GM12878 (cell line): ENCODE results near the gene SLC2A4RG. TPM values are rescaled to one million over a fixed set of nuclear protein-coding genes. Genes with fewer than 3 reads are reported as not detected.

Experiments used
- ATAC-seq: fragments of 200-7000 bp; cut with Tn5 transposase; 3 replicates; pipeline ENCODE4 v1.9.1; 2020; ENCODE audit warnings: mild to moderate bottlenecking, moderate library complexity
- BruUV-seq: library from RNA; stranded (reverse); fragments of 400-500 nt; replicated peaks from 2 replicates; lab custom pipeline; 2021; lab: Mats Ljungman, UMichigan
- CTCF ChIA-PET: fragments of 300-600 bp; sonication (Branson Sonifier 250); formaldehyde crosslinking; extraction: SDS; loops from one replicate; lab custom pipeline; 2021; ENCODE audit warnings: inconsistent platforms; lab: Yijun Ruan, JAX
- POLR2A ChIA-PET: fragments of 350-600 bp; formaldehyde crosslinking; extraction: SDS; loops from one replicate; lab custom pipeline; 2021; ENCODE audit warnings: inconsistent platforms; lab: Charles Lee
- RAD21 ChIA-PET: fragments of 300-600 bp; sonication (Branson Sonifier 250); formaldehyde crosslinking; loops from one replicate; lab custom pipeline; 2023; ENCODE audit warnings: antibody characterized with exemption; ENCODE audit not compliant: unreplicated experiment; lab: Charles Lee
- SMC1A ChIA-PET: fragments of 300-600 bp; sonication (Branson Sonifier 250); formaldehyde crosslinking; loops from one replicate; lab custom pipeline; 2023; ENCODE audit not compliant: unreplicated experiment, uncharacterized antibody; lab: Charles Lee
- DNase-seq: peaks from one replicate; pipeline ENCODE4 v3.0.0-alpha.2; 2011; ENCODE audit warnings: low read depth, low spot score
- FAIRE-seq: peaks from 3 replicates; lab custom pipeline; 2011; peaks lifted over from hg19 to GRCh38; lab: Jason Lieb, UNC
- H2AFZ ChIP-seq: 2 replicates; pipeline ENCODE4 v1.6.0; 2011; ENCODE audit warnings: low read depth, low read length, control low read depth; ENCODE audit not compliant: control insufficient read depth
- H3K27ac ChIP-seq: 2 replicates; pipeline ENCODE4 v1.5.1; 2011; ENCODE audit warnings: control low read depth; ENCODE audit not compliant: control insufficient read depth, insufficient read depth
- H3K27me3 ChIP-seq, 2 experiments: replicated peaks in 1 of 2; 2 replicates each; pipeline versions ENCODE4 v1.6.0 to v1.6.1; 2011; ENCODE audit warnings: low read length in 1 of 2; ENCODE audit not compliant: control insufficient read depth in 2 of 2, insufficient read depth in 2 of 2
- H3K36me3 ChIP-seq, 2 experiments: 2 replicates each; pipeline ENCODE4 v1.5.1; 2011; ENCODE audit warnings: low read length in 1 of 2; ENCODE audit not compliant: control insufficient read depth in 2 of 2, insufficient read depth in 2 of 2
- H3K4me1 ChIP-seq: 2 replicates; pipeline ENCODE4 v1.6.1; 2011; ENCODE audit warnings: mild to moderate bottlenecking, low read length, moderate library complexity, mixed read lengths; ENCODE audit not compliant: control insufficient read depth, insufficient read depth
- H3K4me2 ChIP-seq: 2 replicates; pipeline ENCODE4 v1.6.0; 2011; ENCODE audit warnings: control low read depth; ENCODE audit not compliant: control insufficient read depth, insufficient read depth
- H3K4me3 ChIP-seq: fragments of 200-600 bp; sonication (generic); 2 replicates; pipeline ENCODE4 v1.5.1; 2016
- H3K79me2 ChIP-seq: 2 replicates; pipeline ENCODE4 v1.6.0; 2011; ENCODE audit warnings: low read length; ENCODE audit not compliant: control insufficient read depth, insufficient read depth
- H3K9ac ChIP-seq: 2 replicates; pipeline ENCODE4 v1.8.0; 2011; ENCODE audit warnings: low read length, control low read depth, mixed read lengths; ENCODE audit not compliant: control insufficient read depth, insufficient read depth
- H3K9me3 ChIP-seq: replicated peaks from 3 replicates; pipeline ENCODE4 v1.5.1; 2011; ENCODE audit warnings: mild to moderate bottlenecking, low read length; ENCODE audit not compliant: control insufficient read depth, insufficient read depth
- H4K20me1 ChIP-seq: 2 replicates; pipeline ENCODE4 v1.6.0; 2011; ENCODE audit not compliant: control insufficient read depth, insufficient read depth
- BACH1 ChIP-seq: fragments of 450-650 bp; IDR thresholded peaks from 2 replicates; pipeline ENCODE4 v1.6.1; 2017; ENCODE audit warnings: mild to moderate bottlenecking, borderline replicate concordance
- BHLHE40 ChIP-seq, 2 experiments: fragments of 450-650 bp in 1 of 2; IDR thresholded peaks; 2 replicates each; pipeline ENCODE4 v1.6.1; 2011 to 2017; ENCODE audit warnings: low read depth in 2 of 2, borderline replicate concordance in 1 of 2, improper control_type of control experiment in 1 of 2, low read length in 1 of 2, mild to moderate bottlenecking in 1 of 2
- CREB1 ChIP-seq: IDR thresholded peaks from 2 replicates; pipeline ENCODE4 v1.6.1; 2012; ENCODE audit warnings: low read depth, mild to moderate bottlenecking, inconsistent platforms
- GATAD2B ChIP-seq: fragments of 450-650 bp; conservative IDR thresholded peaks from 2 replicates; pipeline ENCODE4 v1.6.1; 2017; ENCODE audit warnings: low read depth, mild to moderate bottlenecking, moderate library complexity
- IKZF1 ChIP-seq: fragments of 450-650 bp; conservative IDR thresholded peaks from 2 replicates; pipeline ENCODE4 v1.6.1; 2017; ENCODE audit warnings: antibody characterized with exemption, mild to moderate bottlenecking
- LARP7 ChIP-seq: fragments of 450-650 bp; IDR thresholded peaks from 2 replicates; pipeline ENCODE4 v1.6.1; 2017; ENCODE audit warnings: mild to moderate bottlenecking
- NRF1 ChIP-seq: conservative IDR thresholded peaks from 2 replicates; pipeline ENCODE4 v1.6.1; 2011; ENCODE audit warnings: mild to moderate bottlenecking, low read depth, low read length, improper control_type of control experiment
- POLR2A ChIP-seq: IDR thresholded peaks from 2 replicates; pipeline ENCODE4 v1.6.1; 2011; ENCODE audit warnings: low read depth, mild to moderate bottlenecking, low read length
- RBBP5 ChIP-seq: fragments of 200-600 bp; sonication (generic); conservative IDR thresholded peaks from 2 replicates; pipeline ENCODE4 v1.6.1; 2016
- YBX1 ChIP-seq: fragments of 450-650 bp; IDR thresholded peaks from 2 replicates; pipeline ENCODE4 v1.6.1; 2016; ENCODE audit warnings: antibody characterized with exemption
- YY1 ChIP-seq: IDR thresholded peaks from 2 replicates; pipeline ENCODE4 v1.6.1; 2011; ENCODE audit warnings: low read depth, mild to moderate bottlenecking, low read length
- ZNF217 ChIP-seq: fragments of 450-650 bp; IDR thresholded peaks from 2 replicates; pipeline ENCODE4 v1.6.1; 2017; ENCODE audit warnings: antibody characterized with exemption, mild to moderate bottlenecking
- WGBS: methylation state at CpG from one replicate; pipeline ENCODE4 v1.1.6; 2016; ENCODE audit warnings: low lambda C conversion rate; ENCODE audit not compliant: insufficient replicate concordance, insufficient coverage; ENCODE audit errors: missing lambda C conversion rate; 5-methylcytosine and 5-hydroxymethylcytosine counted together
- in situ Hi-C: fragments of 300-500 bp; cut with MboI; formaldehyde crosslinking; loops from 9 replicates; pipeline ENCODE4 v1.14.3; 2018; ENCODE audit warnings: mixed read lengths
- intact Hi-C: fragments of 100-400 bp; cut with micrococcal nuclease; formaldehyde crosslinking; loops from one replicate; pipeline ENCODE4 v1.14.2; 2022; ENCODE audit not compliant: unreplicated experiment
- polyA plus RNA-seq, 11 experiments: library from polyadenylated mRNA; depleted of rRNA in 4 of 11; unstranded in 6 of 11; stranded (reverse) in 5 of 11; fragments of >200 nt; fragmentation: Nextera tagmentation in 4 of 11; fragmentation: Illumina TruSeq in 1 of 11; extraction: Ambion mirVana in 4 of 11; extraction: Trizol in 1 of 11; gene quantifications; 1 replicate in 1 of 11; 2 replicates in 10 of 11; pipeline versions ENCODE4 v1.2.1 to v1.2.3, GENCODE V29; 2011 to 2016; ENCODE audit warnings: inconsistent platforms in 2 of 11, missing spikeins in 2 of 11, low read depth in 1 of 11
- total RNA-seq, 4 experiments: library from RNA; depleted of rRNA in 3 of 4; stranded (reverse); fragments of >200 nt in 3 of 4; fragmentation: Illumina TruSeq in 1 of 4; extraction: Trizol in 1 of 4; gene quantifications; 2 replicates each; pipeline versions ENCODE4 v1.2.1 to v1.2.3, GENCODE V29; 2013 to 2021
- TF ChIP-seq, protein P1 (sequence below): fragments of 450-650 bp; IDR thresholded peaks from 2 replicates; pipeline ENCODE4 v1.6.1; 2017; ENCODE audit warnings: mild to moderate bottlenecking, low read depth, inconsistent platforms; ENCODE audit not compliant: poor library complexity, severe bottlenecking
- TF ChIP-seq, protein P2 (sequence below): IDR thresholded peaks from 2 replicates; pipeline ENCODE4 v1.6.1; 2011; ENCODE audit warnings: low read depth, mild to moderate bottlenecking, low read length, moderate library complexity, borderline replicate concordance; ENCODE audit errors: extremely low read depth

SLC2A4RG gene
- total and polyA plus RNA-seq, 10 of the 15 experiments (the other 5 are each of a cell fraction or from before 2014, with no cell fraction given), result 0.34 to 65.9 (median 13.3) TPM

GRCh38 chr20:63738687-63739129, 868 bp upstream of the SLC2A4RG start:
- DNase-seq, result no peak
- BruUV-seq, result TSS peak; percentile 29
- Histone ChIP-seq H3K4me2 (peak overlapping the region; percentile 93), H2AFZ (no peak overlapping the region), H3K4me3 (peak overlapping the region; percentile 84), H3K9ac (no peak overlapping the region; the same call in 1 of the 2 replicates), H3K79me2 (peaks cover 17% of the 10 kb centered on the region), H3K27ac (no peak overlapping the region; the same call in 1 of the 2 replicates), H3K4me1 (peaks cover 33% of the 10 kb centered on the region), H3K9me3 (no peaks in the 10 kb centered on the region), H3K27me3 (no peaks in the 10 kb centered on the region), H4K20me1 (no peaks in the 10 kb centered on the region), H3K36me3 (peaks cover 5 to 22% of the 10 kb centered on the region in 2 experiments; a peak in 3 of 4 replicates)
- in situ Hi-C loops, result no loop called here
- 44% methylated on average over 26 of the region's 26 CpGs for WGBS
- intact Hi-C loops, result no loop called here
- ChIA-PET CTCF (interaction anchor here (0.6 to 2.9 kb wide), 5 partner anchors 31 to 235 kb away, joined by 3 to 28 read pairs (median 3); partner anchors contain the start of genes ARFRP1 and ZGPAT), POLR2A (interaction anchor here (0.6 to 1.4 kb wide), 4 partner anchors 31 to 217 kb away, joined by 3 to 6 read pairs (median 4); partner anchors contain the start of genes ARFRP1 and ZGPAT), SMC1A (interaction anchor here (0.6 kb wide), 1 partner anchor 11 kb away, joined by 3 read pairs; no protein-coding TSS in a partner anchor), RAD21 (interaction anchor here (1.0 to 4.2 kb wide), 4 partner anchors 31 to 201 kb away, joined by 3 to 32 read pairs (median 4); partner anchors contain the start of genes ARFRP1, PTK6, TPD52L2 and ZGPAT)
- ATAC-seq, result peak; percentile 1; the same call in 1 of the 3 replicates
- no peak for FAIRE-seq
- TF ChIP-seq NRF1 (no peak), BHLHE40 (IDR thresholded peaks at IDR 0.05; ENCODE audit: borderline replicate concordance in 1 of 2, low read depth in 2 of 2, low read length in 1 of 2) (peak in 1 of 2 experiments; percentile 67; a peak in 1 of 4 replicates)

GRCh38 chr20:63740070-63740626, 572 bp downstream of the SLC2A4RG start:
- in situ Hi-C loops, result no loop called here
- no peak for TF ChIP-seq YBX1
- TF ChIP-seq, protein P1, sequence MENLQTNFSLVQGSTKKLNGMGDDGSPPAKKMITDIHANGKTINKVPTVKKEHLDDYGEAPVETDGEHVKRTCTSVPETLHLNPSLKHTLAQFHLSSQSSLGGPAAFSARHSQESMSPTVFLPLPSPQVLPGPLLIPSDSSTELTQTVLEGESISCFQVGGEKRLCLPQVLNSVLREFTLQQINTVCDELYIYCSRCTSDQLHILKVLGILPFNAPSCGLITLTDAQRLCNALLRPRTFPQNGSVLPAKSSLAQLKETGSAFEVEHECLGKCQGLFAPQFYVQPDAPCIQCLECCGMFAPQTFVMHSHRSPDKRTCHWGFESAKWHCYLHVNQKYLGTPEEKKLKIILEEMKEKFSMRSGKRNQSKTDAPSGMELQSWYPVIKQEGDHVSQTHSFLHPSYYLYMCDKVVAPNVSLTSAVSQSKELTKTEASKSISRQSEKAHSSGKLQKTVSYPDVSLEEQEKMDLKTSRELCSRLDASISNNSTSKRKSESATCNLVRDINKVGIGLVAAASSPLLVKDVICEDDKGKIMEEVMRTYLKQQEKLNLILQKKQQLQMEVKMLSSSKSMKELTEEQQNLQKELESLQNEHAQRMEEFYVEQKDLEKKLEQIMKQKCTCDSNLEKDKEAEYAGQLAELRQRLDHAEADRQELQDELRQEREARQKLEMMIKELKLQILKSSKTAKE, result no peak
- TF ChIP-seq BACH1, result peak; percentile 89
- peak; percentile 66 for TF ChIP-seq POLR2A
- no peak for TF ChIP-seq CREB1
- TF ChIP-seq ZNF217, result no peak
- peak; percentile 88 for TF ChIP-seq YY1
- peak; percentile 61; the same call in 1 of the 2 replicates for TF ChIP-seq LARP7
- TF ChIP-seq RBBP5, result no peak
- TF ChIP-seq GATAD2B, result no peak
- TF ChIP-seq, protein P2, sequence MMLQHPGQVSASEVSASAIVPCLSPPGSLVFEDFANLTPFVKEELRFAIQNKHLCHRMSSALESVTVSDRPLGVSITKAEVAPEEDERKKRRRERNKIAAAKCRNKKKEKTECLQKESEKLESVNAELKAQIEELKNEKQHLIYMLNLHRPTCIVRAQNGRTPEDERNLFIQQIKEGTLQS, result no peak
- peak; percentile 64 for TF ChIP-seq IKZF1
- TF ChIP-seq BHLHE40 (IDR thresholded peaks at IDR 0.05; ENCODE audit: borderline replicate concordance in 1 of 2, low read depth in 2 of 2, low read length in 1 of 2), result peak in 1 of 2 experiments; percentile 29; a peak in 1 of 4 replicates

More at GRCh38 chr20:63740070-63740626, 572 bp downstream of the SLC2A4RG start:
- SMC1A ChIA-PET, result interaction anchor here (0.7 to 1.7 kb wide), 3 partner anchors 21 to 40 kb away, joined by 3 to 6 read pairs (median 5); partner anchors contain the start of genes ARFRP1 and ZGPAT
- CTCF ChIA-PET, result interaction anchor here (1.5 kb wide), 2 partner anchors 33 to 46 kb away, joined by 4 to 5 read pairs; no protein-coding TSS in a partner anchor
- Histone ChIP-seq H3K27me3 (no peaks in the 10 kb centered on the region), H3K4me3 (peak overlapping the region; percentile 76), H4K20me1 (no peaks in the 10 kb centered on the region), H3K79me2 (peaks cover 17% of the 10 kb centered on the region), H3K36me3 (peaks cover 5 to 12% of the 10 kb centered on the region in 2 experiments; a peak in 3 of 4 replicates), H3K9me3 (no peaks in the 10 kb centered on the region), H3K4me1 (peaks cover 33% of the 10 kb centered on the region), H3K4me2 (peak overlapping the region; percentile 90), H3K27ac (peak overlapping the region; percentile 72), H3K9ac (peak overlapping the region; percentile 77), H2AFZ (peak overlapping the region; percentile 37)
- intact Hi-C loops, result no loop called here
- FAIRE-seq (no peak), DNase-seq (no peak), ATAC-seq (no peak)
- no TSS peak for BruUV-seq
- 1% methylated on average over 26 of the region's 80 CpGs for WGBS
- POLR2A ChIA-PET, result no interaction called here
- RAD21 ChIA-PET, result interaction anchor here (0.9 to 1.6 kb wide), 3 partner anchors 33 to 203 kb away, joined by 3 to 6 read pairs (median 5); partner anchors contain the start of genes ARFRP1, PTK6 and ZGPAT
